CD4-positive, CD25-positive, alpha-beta regulatory T cell (primary cell): ENCODE measurements around the gene EEF1AKMT4. TPM values are rescaled to one million over a fixed set of nuclear protein-coding genes. Genes with fewer than 3 reads are reported as not detected.

Source experiments
- ATAC-seq, 2 donors: fragments of 150-1000 bp; cut with Tn5 transposase; one replicate each; pipeline ENCODE4 v1.10.0; 2021; ENCODE audit warnings: low read depth in 2 of 2, moderate number of reproducible peaks in 2 of 2, moderate library complexity in 1 of 2
- DNase-seq, 3 donors: peaks; one replicate each; pipeline versions ENCODE4 v3.0.0 to v3.0.0-alpha.2; 2012 to 2022; ENCODE audit warnings: mixed read lengths in 1 of 3
- H3K27ac ChIP-seq: one replicate; pipeline ENCODE4 v1.7.0; 2013; ENCODE audit warnings: mild to moderate bottlenecking, low read length; ENCODE audit not compliant: insufficient read depth, poor library complexity, severe bottlenecking
- H3K27me3 ChIP-seq: one replicate; pipeline ENCODE4 v1.7.0; 2013; ENCODE audit warnings: low read length; ENCODE audit not compliant: control insufficient read depth, insufficient read depth
- H3K36me3 ChIP-seq: one replicate; pipeline ENCODE4 v1.7.0; 2013; ENCODE audit warnings: mild to moderate bottlenecking, low read length, moderate library complexity; ENCODE audit not compliant: control insufficient read depth, insufficient read depth
- H3K4me1 ChIP-seq: 2 replicates; pipeline ENCODE4 v1.7.0; 2013; ENCODE audit warnings: mild to moderate bottlenecking, low read length; ENCODE audit not compliant: insufficient read depth, control insufficient read depth, poor library complexity, severe bottlenecking
- H3K4me3 ChIP-seq: one replicate; pipeline ENCODE4 v1.7.0; 2013; ENCODE audit warnings: low read depth, mild to moderate bottlenecking, low read length, moderate library complexity
- H3K9me3 ChIP-seq, 2 experiments: 1 replicate in 1 of 2; 2 replicates in 1 of 2; pipeline ENCODE4 v1.7.0; 2013; ENCODE audit warnings: low read length in 2 of 2, mild to moderate bottlenecking in 1 of 2, moderate library complexity in 1 of 2; ENCODE audit not compliant: control insufficient read depth in 2 of 2
- H3K27ac Mint-ChIP-seq, 3 donors: one replicate each; pipeline ENCODE4 v1.8.0; 2020 to 2022; ENCODE audit warnings: mild to moderate bottlenecking in 3 of 3, mixed read lengths in 3 of 3, moderate library complexity in 2 of 3
- H3K27me3 Mint-ChIP-seq: one replicate; pipeline ENCODE4 v1.8.0; 2022; ENCODE audit warnings: mild to moderate bottlenecking, mixed read lengths
- H3K36me3 Mint-ChIP-seq: one replicate; pipeline ENCODE4 v1.8.0; 2020; ENCODE audit warnings: mixed read lengths
- H3K4me1 Mint-ChIP-seq, 4 donors: one replicate each; pipeline ENCODE4 v1.8.0; 2020 to 2022; ENCODE audit warnings: mixed read lengths in 4 of 4, mild to moderate bottlenecking in 1 of 4
- H3K4me3 Mint-ChIP-seq, 4 donors: one replicate each; pipeline ENCODE4 v1.8.0; 2020 to 2022; ENCODE audit warnings: mild to moderate bottlenecking in 4 of 4, mixed read lengths in 4 of 4, moderate library complexity in 3 of 4
- H3K9me3 Mint-ChIP-seq, 7 donors: one replicate each; pipeline ENCODE4 v1.8.0; 2020 to 2022; ENCODE audit warnings: mixed read lengths in 7 of 7, mild to moderate bottlenecking in 3 of 7, moderate library complexity in 2 of 7
- polyA plus RNA-seq, 4 donors: library from polyadenylated mRNA; unstranded; fragments of 300-500 nt; fragmentation: Illumina TruSeq; gene quantifications; one replicate each; pipeline ENCODE4 v1.2.3, GENCODE V29; 2021
- total RNA-seq: library from RNA; stranded (reverse); gene quantifications from one replicate; pipeline ENCODE4 v1.2.3, GENCODE V29; 2022

EEF1AKMT4 gene
- total and polyA plus RNA-seq, 5 donors from 2014 or later, result 0.84 to 7.5 (median 5.2) TPM

- peak overlapping the region; percentile 63 to 82 (median 79) for H3K4me3 Mint-ChIP-seq
- H3K27ac Mint-ChIP-seq, result no peak overlapping the region
- no peaks in the 10 kb centered on the region for H3K36me3 Mint-ChIP-seq
- Histone ChIP-seq H3K9me3 (no peaks in the 10 kb centered on the region), H3K36me3 (no peaks in the 10 kb centered on the region), H3K27ac (no peak overlapping the region), H3K27me3 (peaks cover 22% of the 10 kb centered on the region), H3K4me1 (peaks cover 22% of the 10 kb centered on the region), H3K4me3 (no peak overlapping the region)
- ATAC-seq (no peak), DNase-seq (no peak)
- no peaks in the 10 kb centered on the region for H3K9me3 Mint-ChIP-seq
- peaks cover 0 to 24% (median 10%) of the 10 kb centered on the region in 4 donors for H3K4me1 Mint-ChIP-seq
- peaks cover 61% of the 10 kb centered on the region for H3K27me3 Mint-ChIP-seq
These were observed 17.8 kb upstream of the EEF1AKMT4 start for GRCh38 chr3:184231671-184232070.

- no peak for ATAC-seq
- peaks cover 0 to 16% (median 9%) of the 10 kb centered on the region in 4 donors for H3K4me1 Mint-ChIP-seq
- peaks cover 45% of the 10 kb centered on the region for H3K27me3 Mint-ChIP-seq
- no peak for DNase-seq
- peaks cover 22% of the 10 kb centered on the region for H3K4me1 ChIP-seq
- no peaks in the 10 kb centered on the region for H3K36me3 ChIP-seq
- peak overlapping the region in 1 of 4 donors; percentile 11 for H3K4me3 Mint-ChIP-seq
- H3K27ac Mint-ChIP-seq, result no peak overlapping the region
- no peaks in the 10 kb centered on the region for H3K9me3 ChIP-seq
- no peak overlapping the region for H3K27ac ChIP-seq
- peaks cover 18% of the 10 kb centered on the region for H3K27me3 ChIP-seq
- no peaks in the 10 kb centered on the region for H3K36me3 Mint-ChIP-seq
- H3K9me3 Mint-ChIP-seq, result peaks cover 0 to 2% (median 0%) of the 10 kb centered on the region in 7 donors
- H3K4me3 ChIP-seq, result no peak overlapping the region
These were observed 16.2 kb upstream of the EEF1AKMT4 start for GRCh38 chr3:184233127-184233843.

GRCh38 chr3:184234224-184234623 lies 15.2 kb upstream of the EEF1AKMT4 start:
- ATAC-seq, result no peak
- Histone ChIP-seq H3K36me3 (no peaks in the 10 kb centered on the region), H3K4me1 (peaks cover 16% of the 10 kb centered on the region), H3K4me3 (no peak overlapping the region), H3K9me3 (no peaks in the 10 kb centered on the region), H3K27me3 (peaks cover 13% of the 10 kb centered on the region), H3K27ac (no peak overlapping the region)
- peaks cover 38% of the 10 kb centered on the region for H3K27me3 Mint-ChIP-seq
- H3K4me3 Mint-ChIP-seq, result no peak overlapping the region
- H3K27ac Mint-ChIP-seq, result no peak overlapping the region
- peaks cover 0 to 10% (median 8%) of the 10 kb centered on the region in 4 donors for H3K4me1 Mint-ChIP-seq
- no peaks in the 10 kb centered on the region for H3K36me3 Mint-ChIP-seq
- DNase-seq, result no peak
- H3K9me3 Mint-ChIP-seq, result peaks cover 0 to 2% (median 0%) of the 10 kb centered on the region in 7 donors

GRCh38 chr3:184234671-184235380 lies 14.6 kb upstream of the EEF1AKMT4 start:
- no peak overlapping the region for H3K27ac ChIP-seq
- peaks cover 13% of the 10 kb centered on the region for H3K27me3 ChIP-seq
- ATAC-seq (no peak), DNase-seq (no peak)
- H3K4me1 ChIP-seq, result peaks cover 10% of the 10 kb centered on the region
- no peaks in the 10 kb centered on the region for H3K36me3 ChIP-seq
- H3K4me3 ChIP-seq, result no peak overlapping the region
- H3K9me3 ChIP-seq, result no peaks in the 10 kb centered on the region
- peaks cover 38% of the 10 kb centered on the region for H3K27me3 Mint-ChIP-seq
- H3K4me3 Mint-ChIP-seq, result peak overlapping the region in 1 of 4 donors; percentile 69
- H3K9me3 Mint-ChIP-seq, result peaks cover 0 to 2% (median 0%) of the 10 kb centered on the region in 7 donors
- no peak overlapping the region for H3K27ac Mint-ChIP-seq
- H3K36me3 Mint-ChIP-seq, result no peaks in the 10 kb centered on the region
- H3K4me1 Mint-ChIP-seq, result peaks cover 0 to 10% (median 8%) of the 10 kb centered on the region in 4 donors

GRCh38 chr3:184235381-184236032 lies 14.0 kb upstream of the EEF1AKMT4 start:
- Histone ChIP-seq H3K9me3 (no peaks in the 10 kb centered on the region), H3K27me3 (peaks cover 13% of the 10 kb centered on the region), H3K36me3 (no peaks in the 10 kb centered on the region), H3K27ac (no peak overlapping the region), H3K4me1 (peaks cover 3% of the 10 kb centered on the region), H3K4me3 (no peak overlapping the region)
- DNase-seq (no peak), ATAC-seq (no peak)
- peaks cover 0 to 2% (median 0%) of the 10 kb centered on the region in 7 donors for H3K9me3 Mint-ChIP-seq
- no peaks in the 10 kb centered on the region for H3K36me3 Mint-ChIP-seq
- no peak overlapping the region for H3K27ac Mint-ChIP-seq
- peaks cover 38% of the 10 kb centered on the region for H3K27me3 Mint-ChIP-seq
- H3K4me1 Mint-ChIP-seq, result peaks cover 0 to 10% (median 8%) of the 10 kb centered on the region in 4 donors
- H3K4me3 Mint-ChIP-seq, result no peak overlapping the region

GRCh38 chr3:184236033-184236410 lies 13.4 kb upstream of the EEF1AKMT4 start:
- Histone ChIP-seq H3K4me1 (no peaks in the 10 kb centered on the region), H3K36me3 (no peaks in the 10 kb centered on the region), H3K27ac (no peak overlapping the region), H3K9me3 (no peaks in the 10 kb centered on the region), H3K27me3 (peaks cover 13% of the 10 kb centered on the region), H3K4me3 (no peak overlapping the region)
- Mint-ChIP-seq H3K9me3 (peaks cover 0 to 2% (median 0%) of the 10 kb centered on the region in 7 donors), H3K27me3 (peaks cover 34% of the 10 kb centered on the region), H3K27ac (no peak overlapping the region), H3K36me3 (no peaks in the 10 kb centered on the region), H3K4me1 (peaks cover 0 to 8% (median 7%) of the 10 kb centered on the region in 4 donors), H3K4me3 (no peak overlapping the region)
- no peak for DNase-seq
- no peak for ATAC-seq

GRCh38 chr3:184236636-184237035 lies 12.8 kb upstream of the EEF1AKMT4 start:
- H3K4me3 Mint-ChIP-seq, result no peak overlapping the region

More at GRCh38 chr3:184236636-184237035, 12.8 kb upstream of the EEF1AKMT4 start:
- Mint-ChIP-seq H3K36me3 (no peaks in the 10 kb centered on the region), H3K4me1 (peaks cover 0 to 2% (median 1%) of the 10 kb centered on the region in 4 donors), H3K27ac (no peak overlapping the region), H3K27me3 (peaks cover 28% of the 10 kb centered on the region), H3K9me3 (peaks cover 0 to 2% (median 0%) of the 10 kb centered on the region in 7 donors)
- ATAC-seq (no peak), DNase-seq (no peak)
- H3K36me3 ChIP-seq, result no peaks in the 10 kb centered on the region
- no peak overlapping the region for H3K27ac ChIP-seq
- no peak overlapping the region for H3K4me3 ChIP-seq
- peaks cover 10% of the 10 kb centered on the region for H3K27me3 ChIP-seq
- no peaks in the 10 kb centered on the region for H3K9me3 ChIP-seq
- no peaks in the 10 kb centered on the region for H3K4me1 ChIP-seq
